HEK293 (cell line): ENCODE data around the gene PDYN.

Source experiments
- CTCF ChIP-seq: fragments of 450-650 bp; formaldehyde crosslinking; IDR thresholded peaks from 2 replicates; pipeline ENCODE4 v1.5.1; 2016; ENCODE audit warnings: missing biosample characterization, missing genetic modification characterization
- EGR2 ChIP-seq: fragments of 450-650 bp; formaldehyde crosslinking; IDR thresholded peaks from 2 replicates; pipeline ENCODE4 v1.5.1; 2016; ENCODE audit warnings: low read depth, missing biosample characterization, missing genetic modification characterization
- YY1 ChIP-seq: fragments of 450-650 bp; formaldehyde crosslinking; IDR thresholded peaks from 2 replicates; pipeline ENCODE4 v1.5.1; 2018; ENCODE audit warnings: missing biosample characterization, missing genetic modification characterization
- ZBTB20 ChIP-seq: fragments of 450-650 bp; formaldehyde crosslinking; IDR thresholded peaks from 2 replicates; pipeline ENCODE4 v1.5.1; 2016; ENCODE audit warnings: missing biosample characterization, missing genetic modification characterization
- ZBTB7A ChIP-seq: fragments of 450-650 bp; formaldehyde crosslinking; IDR thresholded peaks from 2 replicates; pipeline ENCODE4 v1.5.1; 2016; ENCODE audit warnings: low read depth, missing biosample characterization, missing genetic modification characterization
- ZNF121 ChIP-seq: fragments of 450-650 bp; formaldehyde crosslinking; IDR thresholded peaks from 2 replicates; pipeline ENCODE4 v1.5.1; 2016; ENCODE audit warnings: missing biosample characterization, missing genetic modification characterization
- ZNF19 ChIP-seq: fragments of 450-650 bp; formaldehyde crosslinking; IDR thresholded peaks from 2 replicates; pipeline ENCODE4; 2016; ENCODE audit warnings: missing biosample characterization, missing genetic modification characterization, low read depth
- ZNF211 ChIP-seq: fragments of 450-650 bp; formaldehyde crosslinking; IDR thresholded peaks from 2 replicates; pipeline ENCODE4 v1.5.1; 2016; ENCODE audit warnings: low read depth, missing biosample characterization, missing genetic modification characterization
- ZNF707 ChIP-seq: fragments of 450-650 bp; formaldehyde crosslinking; IDR thresholded peaks from 2 replicates; pipeline ENCODE4 v1.5.1; 2016; ENCODE audit warnings: missing biosample characterization, missing genetic modification characterization

- TF ChIP-seq CTCF (tag by site-specific recombination) (no peak), ZNF121 (tag by site-specific recombination) (no peak), ZNF707 (tag by site-specific recombination) (no peak), ZBTB7A (tag by site-specific recombination) (no peak), ZNF211 (no peak), ZNF19 (tag by site-specific recombination) (no peak), EGR2 (tag by site-specific recombination) (no peak), ZBTB20 (tag by site-specific recombination) (no peak), YY1 (tag by site-specific recombination) (no peak)
These were observed 46.4 kb downstream of the PDYN start for GRCh38 chr20:1947535-1947846.
